OCI-LY7 (cell line): ENCODE measurements around the gene TMEM178B. TPM values are rescaled to one million over a fixed set of nuclear protein-coding genes. Genes with fewer than 3 reads are reported as not detected.

Source experiments
- BruUV-seq: library from RNA; stranded (reverse); fragments of 400-500 nt; replicated peaks from 2 replicates; lab custom pipeline; 2021; lab: Mats Ljungman, UMichigan
- CTCF ChIA-PET: fragments of 300-600 bp; sonication (Branson Sonifier 250); formaldehyde crosslinking; loops from one replicate; lab custom pipeline; 2022; ENCODE audit warnings: antibody characterized with exemption; ENCODE audit not compliant: unreplicated experiment; lab: Charles Lee
- POLR2A ChIA-PET: fragments of 300-600 bp; sonication (Branson Sonifier 250); formaldehyde crosslinking; loops from one replicate; lab custom pipeline; 2022; ENCODE audit warnings: antibody characterized with exemption; lab: Charles Lee
- DNase-seq: peaks from one replicate; pipeline ENCODE4 v3.0.0-alpha.2; 2015; ENCODE audit warnings: low spot score
- H2AFZ ChIP-seq: fragments of 200-600 bp; sonication (generic), shearing (Covaris generic); 2 replicates; pipeline ENCODE4 v1.6.1; 2014; ENCODE audit warnings: mild to moderate bottlenecking, antibody characterized with exemption, low read length, moderate library complexity
- H3K27ac ChIP-seq: fragments of 200-600 bp; sonication (generic); 2 replicates; pipeline ENCODE4 v1.5.1; 2014; ENCODE audit warnings: mixed run types, low read depth, mild to moderate bottlenecking, moderate library complexity, low read length, inconsistent platforms; ENCODE audit not compliant: poor library complexity, severe bottlenecking
- H3K36me3 ChIP-seq: fragments of 200-600 bp; sonication (generic); 2 replicates; pipeline ENCODE4 v1.6.1; 2014; ENCODE audit warnings: mild to moderate bottlenecking, antibody characterized with exemption, low read length, moderate library complexity, mixed read lengths; ENCODE audit not compliant: insufficient read depth
- H3K4me1 ChIP-seq: fragments of 200-600 bp; sonication (generic); 2 replicates; pipeline ENCODE4 v1.5.1; 2014; ENCODE audit warnings: mild to moderate bottlenecking, low read length; ENCODE audit not compliant: insufficient read depth, poor library complexity, severe bottlenecking
- H3K4me2 ChIP-seq: fragments of 200-600 bp; sonication (generic); 2 replicates; pipeline ENCODE4 v1.6.1; 2014; ENCODE audit warnings: mild to moderate bottlenecking, low read length
- H3K4me3 ChIP-seq: fragments of 200-600 bp; sonication (generic); 2 replicates; pipeline ENCODE4 v1.5.1; 2014; ENCODE audit warnings: mild to moderate bottlenecking, low read depth, low read length; ENCODE audit not compliant: poor library complexity, severe bottlenecking
- H3K79me2 ChIP-seq: fragments of 200-600 bp; sonication (generic); 2 replicates; pipeline ENCODE4 v1.6.1; 2016; ENCODE audit warnings: low read depth, mild to moderate bottlenecking, low read length, moderate library complexity, mixed read lengths; ENCODE audit not compliant: insufficient read depth
- H3K9me2 ChIP-seq: fragments of 200-600 bp; sonication (generic); 2 replicates; pipeline ENCODE4 v1.6.1; 2016; ENCODE audit warnings: mild to moderate bottlenecking, low read length, mixed read lengths; ENCODE audit not compliant: insufficient read depth
- H3K9me3 ChIP-seq: fragments of 200-600 bp; sonication (generic); 2 replicates; pipeline ENCODE4 v1.6.1; 2014; ENCODE audit warnings: mild to moderate bottlenecking, mixed run types, low read length, mixed read lengths
- H4K20me1 ChIP-seq: fragments of 200-600 bp; sonication (generic); 2 replicates; pipeline ENCODE4 v1.6.1; 2014; ENCODE audit warnings: mild to moderate bottlenecking, antibody characterized with exemption, low read length, moderate library complexity, mixed read lengths; ENCODE audit not compliant: insufficient read depth
- EZH2phosphoT487 ChIP-seq: fragments of 200-600 bp; sonication (generic); IDR thresholded peaks from 2 replicates; pipeline ENCODE4 v1.6.1; 2018; ENCODE audit warnings: low read depth, borderline replicate concordance, mild to moderate bottlenecking, mixed run types, antibody characterized with exemption, low read length, moderate library complexity, mixed read lengths
- intact Hi-C: fragments of 100-400 bp; cut with micrococcal nuclease; formaldehyde crosslinking; loops from one replicate; pipeline ENCODE4 v1.10.0; 2022; ENCODE audit not compliant: unreplicated experiment
- total RNA-seq, 2 experiments: library from RNA; depleted of rRNA in 1 of 2; stranded (reverse); fragments of >200 nt in 1 of 2; shearing (Covaris generic) in 1 of 2; gene quantifications; 2 replicates each; pipeline ENCODE4 v1.2.3, GENCODE V29; 2014 to 2022
- TF ChIP-seq, protein P1 (sequence below): fragments of 200-600 bp; sonication (generic); conservative IDR thresholded peaks from 2 replicates; pipeline ENCODE4 v1.5.1; 2014; ENCODE audit warnings: mild to moderate bottlenecking, antibody characterized with exemption, low read length, moderate library complexity, mixed read lengths

TMEM178B gene
- total RNA-seq, 2 experiments from 2014 or later: not detected

DNA sequence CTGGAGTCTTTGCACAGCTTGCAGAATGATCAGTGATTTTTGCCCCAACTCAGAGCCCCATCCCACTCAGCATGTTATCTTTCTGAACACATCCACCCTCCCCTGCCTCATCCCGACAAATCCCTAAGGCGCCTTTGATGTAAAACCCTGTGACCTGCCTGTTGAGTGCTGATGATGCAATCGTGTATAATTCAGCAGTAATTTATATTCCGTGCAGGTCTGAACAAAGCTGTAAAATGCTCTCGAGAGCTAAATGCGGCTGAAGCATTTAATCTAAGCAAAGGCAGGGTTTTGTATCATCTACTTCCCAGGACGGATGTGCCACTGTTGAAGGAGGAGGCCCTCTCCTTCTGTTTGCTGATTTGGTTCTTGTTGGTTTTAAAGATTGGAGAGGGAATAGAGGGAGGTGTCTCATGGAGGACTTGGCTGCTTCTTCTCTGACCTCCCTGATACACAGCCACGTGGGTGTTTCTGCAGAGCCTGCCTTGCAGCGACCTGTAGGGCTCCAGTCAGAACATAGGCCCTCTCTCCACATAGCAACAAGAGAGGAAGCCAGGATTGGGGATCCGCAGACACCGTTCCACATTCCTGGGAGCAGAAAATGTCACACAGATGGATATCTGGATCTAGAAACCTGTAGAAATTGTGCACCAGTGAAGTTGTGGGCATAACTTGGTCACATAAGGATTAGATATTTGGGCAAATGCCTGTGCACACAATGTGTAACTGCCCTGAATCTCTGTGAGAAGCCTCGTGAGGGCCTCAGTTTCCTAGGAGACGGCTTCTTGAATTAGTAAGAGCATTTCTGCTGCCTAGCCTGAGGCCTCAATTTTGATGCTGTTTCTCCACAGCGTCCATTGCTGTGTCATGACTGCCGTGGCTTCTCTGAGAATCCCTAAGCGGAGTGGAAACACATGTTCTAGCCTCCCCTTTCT, 387.2 kb downstream of the TMEM178B start:
- H3K27ac ChIP-seq: no peak overlapping the region
- no peaks in the 10 kb centered on the region for H3K4me1 ChIP-seq
- H3K4me2 ChIP-seq: no peak overlapping the region
- H3K79me2 ChIP-seq: no peaks in the 10 kb centered on the region
- H3K9me2 ChIP-seq: no peaks in the 10 kb centered on the region
- CTCF ChIA-PET: no interaction called here
- TF ChIP-seq EZH2phosphoT487: no peak
- TF ChIP-seq, protein P1, sequence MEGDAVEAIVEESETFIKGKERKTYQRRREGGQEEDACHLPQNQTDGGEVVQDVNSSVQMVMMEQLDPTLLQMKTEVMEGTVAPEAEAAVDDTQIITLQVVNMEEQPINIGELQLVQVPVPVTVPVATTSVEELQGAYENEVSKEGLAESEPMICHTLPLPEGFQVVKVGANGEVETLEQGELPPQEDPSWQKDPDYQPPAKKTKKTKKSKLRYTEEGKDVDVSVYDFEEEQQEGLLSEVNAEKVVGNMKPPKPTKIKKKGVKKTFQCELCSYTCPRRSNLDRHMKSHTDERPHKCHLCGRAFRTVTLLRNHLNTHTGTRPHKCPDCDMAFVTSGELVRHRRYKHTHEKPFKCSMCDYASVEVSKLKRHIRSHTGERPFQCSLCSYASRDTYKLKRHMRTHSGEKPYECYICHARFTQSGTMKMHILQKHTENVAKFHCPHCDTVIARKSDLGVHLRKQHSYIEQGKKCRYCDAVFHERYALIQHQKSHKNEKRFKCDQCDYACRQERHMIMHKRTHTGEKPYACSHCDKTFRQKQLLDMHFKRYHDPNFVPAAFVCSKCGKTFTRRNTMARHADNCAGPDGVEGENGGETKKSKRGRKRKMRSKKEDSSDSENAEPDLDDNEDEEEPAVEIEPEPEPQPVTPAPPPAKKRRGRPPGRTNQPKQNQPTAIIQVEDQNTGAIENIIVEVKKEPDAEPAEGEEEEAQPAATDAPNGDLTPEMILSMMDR: no peak
- no peak overlapping the region for H2AFZ ChIP-seq
- no peaks in the 10 kb centered on the region for H4K20me1 ChIP-seq
- POLR2A ChIA-PET: no interaction called here
- no TSS peak for BruUV-seq
- DNase-seq: no peak
- no peaks in the 10 kb centered on the region for H3K9me3 ChIP-seq
- no peak overlapping the region for H3K4me3 ChIP-seq
- intact Hi-C loops: no loop called here
- no peaks in the 10 kb centered on the region for H3K36me3 ChIP-seq

DNA sequence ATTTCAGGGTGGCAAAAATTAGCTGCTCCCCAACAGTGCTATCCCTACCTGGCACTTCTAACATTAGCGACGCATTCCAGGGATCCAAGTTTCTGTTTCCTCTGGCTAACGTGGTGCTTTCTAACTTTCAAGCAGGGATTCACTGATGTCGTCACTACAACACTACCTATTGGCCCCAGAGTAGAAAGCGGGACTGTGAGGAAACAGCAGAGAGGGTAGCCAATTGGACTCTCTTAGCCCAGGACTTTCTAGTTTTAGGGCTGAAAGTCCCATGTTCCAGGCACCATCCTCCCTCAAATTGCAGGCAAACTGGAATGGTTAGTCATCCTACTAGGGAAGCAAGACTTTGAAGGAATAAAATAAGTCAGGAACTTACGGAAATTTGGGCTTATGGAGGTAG, 388.1 kb downstream of the TMEM178B start:
- Histone ChIP-seq H2AFZ (no peak overlapping the region), H4K20me1 (no peaks in the 10 kb centered on the region), H3K36me3 (no peaks in the 10 kb centered on the region), H3K9me2 (no peaks in the 10 kb centered on the region), H3K4me3 (no peak overlapping the region), H3K4me2 (no peak overlapping the region), H3K9me3 (no peaks in the 10 kb centered on the region), H3K79me2 (no peaks in the 10 kb centered on the region), H3K4me1 (no peaks in the 10 kb centered on the region), H3K27ac (no peak overlapping the region)
- intact Hi-C loops: no loop called here
- BruUV-seq: no TSS peak
- no peak for TF ChIP-seq EZH2phosphoT487
- TF ChIP-seq, protein P1: no peak
- POLR2A ChIA-PET: no interaction called here
- CTCF ChIA-PET: no interaction called here
- no peak for DNase-seq

DNA sequence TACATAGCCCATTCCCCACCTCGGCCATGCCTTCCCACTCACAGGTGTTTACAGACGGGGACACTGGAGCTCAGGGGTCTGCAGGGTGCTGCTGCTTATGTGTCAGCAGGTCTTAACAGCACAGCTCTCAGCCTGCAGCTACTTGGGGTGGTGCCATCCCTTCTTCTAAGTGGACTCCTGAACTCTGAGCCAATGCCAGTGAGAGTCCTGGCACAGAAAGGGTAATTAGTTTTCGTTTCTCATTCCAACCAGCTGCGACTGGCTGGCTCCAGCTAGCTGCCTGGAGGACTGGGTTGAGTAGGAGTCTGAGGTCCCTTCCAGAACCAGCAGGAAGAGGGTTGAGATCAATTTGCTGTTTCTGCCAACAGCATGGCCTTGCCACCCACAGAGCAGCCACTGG, 389.1 kb downstream of the TMEM178B start:
- H3K4me3 ChIP-seq: no peak overlapping the region
- BruUV-seq: no TSS peak
- TF ChIP-seq, protein P1: no peak
- no peak for TF ChIP-seq EZH2phosphoT487
- CTCF ChIA-PET: no interaction called here
- no peak overlapping the region for H3K4me2 ChIP-seq
- H2AFZ ChIP-seq: no peak overlapping the region
- H4K20me1 ChIP-seq: no peaks in the 10 kb centered on the region
- POLR2A ChIA-PET: interaction anchor here (0.8 kb wide), 1 partner anchor 26 kb away, joined by 3 read pairs; no protein-coding TSS in a partner anchor
- no peaks in the 10 kb centered on the region for H3K4me1 ChIP-seq
- no peaks in the 10 kb centered on the region for H3K79me2 ChIP-seq
- DNase-seq: no peak
- no peaks in the 10 kb centered on the region for H3K9me2 ChIP-seq
- no peaks in the 10 kb centered on the region for H3K9me3 ChIP-seq
- no peak overlapping the region for H3K27ac ChIP-seq
- no peaks in the 10 kb centered on the region for H3K36me3 ChIP-seq
- intact Hi-C loops: no loop called here
